SU-DHL-6 (cell line): ENCODE measurements around the gene NCAPH2.

Experiments
- CTCF ChIP-seq: fragments of 200-600 bp; sonication (generic); IDR thresholded peaks from one replicate; pipeline ENCODE4 v1.5.1; 2017; ENCODE audit warnings: antibody characterized with exemption, mild to moderate bottlenecking, low read length, moderate library complexity; ENCODE audit not compliant: insufficient read depth, poor library complexity, severe bottlenecking
- EZH2phosphoT487 ChIP-seq: fragments of 200-600 bp; sonication (generic), shearing (Covaris generic); conservative IDR thresholded peaks from 2 replicates; pipeline ENCODE4 v1.6.1; 2018; ENCODE audit warnings: mild to moderate bottlenecking, antibody characterized with exemption, low read length, moderate library complexity, mixed read lengths

GRCh38 chr22:50463188-50463900, 44.7 kb upstream of the NCAPH2 start:
- TF ChIP-seq CTCF: no peak
- TF ChIP-seq EZH2phosphoT487: no peak
